Transverse colon (tissue), 4 donors: Measurements from ENCODE around the gene GJB2.

Source experiments
- EP300 ChIP-seq: sonication (generic); formaldehyde crosslinking; IDR thresholded peaks from one replicate; pipeline ENCODE4 v1.6.1; 2017; ENCODE audit warnings: antibody characterized with exemption, low read depth
- POLR2A ChIP-seq: fragments of 450-650 bp; IDR thresholded peaks from one replicate; pipeline ENCODE4 v1.6.1; 2016; ENCODE audit warnings: antibody characterized with exemption, mild to moderate bottlenecking, moderate library complexity
- POLR2AphosphoS5 ChIP-seq, 3 donors: sonication (generic); formaldehyde crosslinking; IDR thresholded peaks; one replicate each; pipeline ENCODE4 v1.6.1; 2016; ENCODE audit warnings: antibody characterized with exemption in 3 of 3
- TF ChIP-seq, protein P1 (sequence below), 5 experiments: fragments of 200-600 bp in 3 of 5; fragments of 450-650 bp in 2 of 5; sonication (generic) in 3 of 5; IDR thresholded peaks; 1 replicate in 2 of 5; 2 replicates in 3 of 5; pipeline ENCODE4 v1.5.1; 2016 to 2017; ENCODE audit warnings: antibody characterized with exemption in 5 of 5, inconsistent platforms in 3 of 5, mild to moderate bottlenecking in 2 of 5, moderate library complexity in 1 of 5

DNA sequence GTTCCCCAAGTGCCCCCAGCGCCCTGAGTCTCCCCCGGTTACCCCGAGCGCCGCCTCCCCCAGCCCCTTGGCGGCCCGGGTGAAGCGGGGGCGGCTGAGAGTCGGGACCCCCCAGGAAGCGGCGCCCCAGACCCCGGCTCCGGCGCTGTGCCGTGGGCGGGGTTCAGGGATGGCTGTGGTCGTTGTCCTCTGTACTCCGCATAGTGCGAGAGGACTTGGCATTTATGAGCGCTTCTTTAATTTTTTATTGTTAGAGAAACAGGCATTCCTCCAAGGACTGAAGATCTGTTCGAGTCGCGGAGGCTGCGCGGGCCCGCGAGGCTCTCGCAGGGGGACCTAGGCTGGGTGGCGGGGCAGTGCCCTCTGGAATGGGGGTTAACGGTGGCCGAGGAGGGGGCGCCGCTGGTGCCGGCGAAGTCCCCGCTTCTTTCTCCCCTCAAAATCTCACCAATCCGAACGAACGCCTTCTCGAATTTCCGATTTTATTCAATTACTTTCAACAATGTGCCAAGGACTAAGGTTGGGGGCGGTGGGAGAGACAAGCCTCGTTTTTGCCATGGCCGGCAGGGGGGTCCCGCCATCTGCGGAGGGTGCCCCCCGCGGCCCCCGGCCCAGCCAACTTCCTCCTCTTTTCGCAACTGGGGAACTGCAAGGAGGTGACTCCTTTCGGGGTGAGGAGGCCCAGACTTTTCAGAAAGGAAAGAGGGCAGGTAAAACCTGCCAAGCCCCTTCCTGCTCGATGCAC is 596 bp upstream of the GJB2 start:
- TF ChIP-seq POLR2AphosphoS5 (IDR thresholded peaks at IDR 0.05): no peak
- TF ChIP-seq, protein P1, sequence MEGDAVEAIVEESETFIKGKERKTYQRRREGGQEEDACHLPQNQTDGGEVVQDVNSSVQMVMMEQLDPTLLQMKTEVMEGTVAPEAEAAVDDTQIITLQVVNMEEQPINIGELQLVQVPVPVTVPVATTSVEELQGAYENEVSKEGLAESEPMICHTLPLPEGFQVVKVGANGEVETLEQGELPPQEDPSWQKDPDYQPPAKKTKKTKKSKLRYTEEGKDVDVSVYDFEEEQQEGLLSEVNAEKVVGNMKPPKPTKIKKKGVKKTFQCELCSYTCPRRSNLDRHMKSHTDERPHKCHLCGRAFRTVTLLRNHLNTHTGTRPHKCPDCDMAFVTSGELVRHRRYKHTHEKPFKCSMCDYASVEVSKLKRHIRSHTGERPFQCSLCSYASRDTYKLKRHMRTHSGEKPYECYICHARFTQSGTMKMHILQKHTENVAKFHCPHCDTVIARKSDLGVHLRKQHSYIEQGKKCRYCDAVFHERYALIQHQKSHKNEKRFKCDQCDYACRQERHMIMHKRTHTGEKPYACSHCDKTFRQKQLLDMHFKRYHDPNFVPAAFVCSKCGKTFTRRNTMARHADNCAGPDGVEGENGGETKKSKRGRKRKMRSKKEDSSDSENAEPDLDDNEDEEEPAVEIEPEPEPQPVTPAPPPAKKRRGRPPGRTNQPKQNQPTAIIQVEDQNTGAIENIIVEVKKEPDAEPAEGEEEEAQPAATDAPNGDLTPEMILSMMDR (IDR thresholded peaks at IDR 0.05): no peak
- TF ChIP-seq POLR2A: no peak
- TF ChIP-seq EP300: no peak
